DMS79 treated with DMSO at 0.1 percent for 48 hours (cell line): ENCODE results near the gene HOXD1.

ENCODE experiments used
- DNase-seq: peaks from one replicate; lab custom pipeline; 2025; lab: John Stamatoyannopoulos, UW

Gene HOXD1

GRCh38 chr2:176184749-176185148, 3.7 kb upstream of the HOXD1 start:
- no peak for DNase-seq

GRCh38 chr2:176186024-176186423, 2.4 kb upstream of the HOXD1 start:
- DNase-seq: no peak

DNA sequence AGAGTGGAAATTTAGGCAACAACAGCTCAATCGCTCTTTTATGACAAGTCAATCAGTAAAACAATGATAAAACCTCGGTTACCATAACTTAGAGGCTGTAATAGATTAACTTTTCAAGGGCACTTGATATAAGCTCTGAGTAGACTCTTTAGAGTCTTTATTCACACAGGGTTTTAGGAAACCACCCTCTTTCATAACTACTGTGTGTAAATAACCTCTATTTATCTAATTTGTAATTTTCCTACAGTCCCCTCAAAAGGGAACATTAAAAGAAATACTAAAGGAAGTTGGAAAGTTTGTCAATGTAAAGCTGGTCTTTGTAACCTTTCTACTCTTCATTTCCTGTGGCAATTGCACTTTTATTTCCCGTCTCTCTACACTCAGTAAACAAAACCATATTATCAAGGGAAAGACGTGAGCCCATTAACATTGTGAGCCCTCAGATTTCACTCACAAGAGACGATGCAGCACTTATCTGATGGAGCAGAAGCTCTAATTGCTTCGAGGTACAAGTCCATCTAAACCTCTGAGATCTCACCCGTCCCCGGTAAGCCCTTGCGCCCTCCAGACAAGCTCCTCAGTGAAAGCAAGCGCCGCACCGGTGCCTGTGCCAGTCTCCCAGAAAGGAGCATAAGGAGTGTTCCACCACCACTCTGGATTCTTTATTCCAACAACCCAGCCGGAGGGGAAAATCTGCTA, 1.1 kb upstream of the HOXD1 start:
- peak; percentile 77 for DNase-seq

- peak; percentile 44 for DNase-seq
These were observed 559 bp downstream of the HOXD1 start for GRCh38 chr2:176188774-176189680.

DNA sequence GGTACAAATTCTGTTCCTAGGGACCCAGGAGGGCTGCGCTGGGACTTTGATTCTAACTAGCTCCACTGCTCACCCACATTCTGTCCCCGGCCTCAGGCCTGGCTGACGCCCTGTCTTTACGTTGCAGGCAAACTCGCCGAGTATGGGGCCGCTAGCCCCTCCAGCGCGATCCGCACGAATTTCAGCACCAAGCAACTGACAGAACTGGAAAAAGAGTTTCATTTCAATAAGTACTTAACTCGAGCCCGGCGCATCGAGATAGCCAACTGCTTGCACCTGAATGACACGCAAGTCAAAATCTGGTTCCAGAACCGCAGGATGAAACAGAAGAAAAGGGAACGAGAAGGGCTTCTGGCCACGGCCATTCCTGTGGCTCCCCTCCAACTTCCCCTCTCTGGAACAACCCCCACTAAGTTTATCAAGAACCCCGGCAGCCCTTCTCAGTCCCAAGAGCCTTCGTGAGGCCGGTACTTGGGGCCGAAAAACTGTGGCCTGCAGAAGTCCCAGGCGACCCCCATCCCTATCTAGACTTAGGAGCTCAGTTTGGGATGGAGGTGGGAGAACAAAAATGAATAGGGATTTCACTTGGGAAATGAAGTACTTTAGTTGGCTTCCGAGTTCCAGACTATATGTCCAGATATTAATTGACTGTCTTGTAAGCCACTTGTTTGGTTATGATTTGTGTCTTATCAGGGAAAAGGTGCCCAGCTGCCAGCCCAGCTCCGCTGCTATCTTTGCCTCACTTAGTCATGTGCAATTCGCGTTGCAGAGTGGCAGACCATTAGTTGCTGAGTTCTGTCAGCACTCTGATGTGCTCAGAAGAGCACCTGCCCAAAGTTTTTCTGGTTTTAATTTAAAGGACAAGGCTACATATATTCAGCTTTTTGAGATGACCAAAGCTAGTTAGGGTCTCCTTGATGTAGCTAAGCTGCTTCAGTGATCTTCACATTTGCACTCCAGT, 1.5 kb downstream of the HOXD1 start:
- peak; percentile 58 for DNase-seq

GRCh38 chr2:176192351-176192750, 3.9 kb downstream of the HOXD1 start:
- no peak for DNase-seq

DNA sequence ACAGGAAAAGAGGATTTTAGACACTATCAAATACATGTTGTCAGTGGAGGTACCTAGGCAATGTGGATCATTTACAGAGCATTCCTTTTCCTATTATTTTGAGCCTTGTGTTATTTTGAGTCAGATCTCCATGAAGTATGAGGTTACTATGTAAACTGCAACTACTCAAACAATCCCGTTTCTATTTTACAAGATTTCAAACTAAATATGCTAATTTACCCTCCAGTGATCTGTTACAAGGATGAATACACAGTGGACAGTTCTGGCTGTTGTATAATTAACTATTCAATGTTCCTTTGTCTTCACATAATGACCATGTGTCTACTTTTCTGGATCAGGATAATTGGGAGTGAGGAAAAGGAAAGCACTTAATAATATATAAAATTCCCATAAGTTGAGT, 4.6 kb downstream of the HOXD1 start:
- DNase-seq: no peak

- no peak for DNase-seq
These were observed 11.4 kb downstream of the HOXD1 start for GRCh38 chr2:176199902-176200301.

GRCh38 chr2:176200971-176201370, 12.5 kb downstream of the HOXD1 start:
- DNase-seq: no peak

DNA sequence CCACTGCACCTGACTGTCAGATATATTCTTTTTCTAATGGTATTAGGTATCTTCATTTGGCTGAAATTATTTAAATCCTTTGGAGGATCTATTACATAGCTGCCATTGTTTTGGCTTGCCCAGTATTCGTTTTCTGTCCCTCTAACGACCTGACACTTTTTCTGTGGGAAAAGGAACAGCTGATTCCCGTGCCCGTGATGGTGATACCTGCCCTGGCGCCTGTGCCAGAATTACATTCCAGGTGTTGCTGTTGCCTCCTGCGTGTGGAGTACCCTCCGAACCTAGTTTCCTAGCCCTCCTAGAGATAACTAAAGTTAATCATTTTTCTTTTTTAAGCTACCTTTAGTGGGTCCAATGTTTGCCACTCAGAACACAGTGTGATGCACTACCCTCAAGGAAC, 14.0 kb downstream of the HOXD1 start:
- DNase-seq: no peak

- DNase-seq: no peak
These were observed 16.7 kb downstream of the HOXD1 start for GRCh38 chr2:176205126-176205525.

GRCh38 chr2:176206136-176206535, 17.7 kb downstream of the HOXD1 start:
- DNase-seq: no peak

- no peak for DNase-seq
These were observed 18.2 kb downstream of the HOXD1 start for GRCh38 chr2:176206682-176207081.

- DNase-seq: no peak
These were observed 22.6 kb downstream of the HOXD1 start for GRCh38 chr2:176211110-176211509.

DNA sequence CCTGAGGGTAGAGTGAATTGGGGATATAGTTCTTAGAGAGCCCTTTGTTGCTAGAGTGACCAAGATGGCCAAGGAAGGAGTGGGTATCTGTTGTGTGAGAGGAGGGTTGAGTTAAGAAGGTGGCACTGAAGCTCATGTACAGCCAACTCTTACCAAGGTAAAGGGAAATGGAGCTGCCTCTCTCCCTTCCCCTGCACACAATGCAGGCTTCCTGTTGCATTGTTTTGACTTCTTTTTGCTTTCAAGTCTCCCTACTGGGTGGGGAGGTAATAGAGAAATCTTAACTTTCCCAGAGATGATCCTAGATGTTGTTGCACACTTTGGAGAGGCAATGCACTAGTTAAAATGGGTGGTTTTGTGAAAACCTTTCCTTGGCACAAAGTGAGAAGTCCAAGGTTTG, 23.8 kb downstream of the HOXD1 start:
- DNase-seq: no peak

DNA sequence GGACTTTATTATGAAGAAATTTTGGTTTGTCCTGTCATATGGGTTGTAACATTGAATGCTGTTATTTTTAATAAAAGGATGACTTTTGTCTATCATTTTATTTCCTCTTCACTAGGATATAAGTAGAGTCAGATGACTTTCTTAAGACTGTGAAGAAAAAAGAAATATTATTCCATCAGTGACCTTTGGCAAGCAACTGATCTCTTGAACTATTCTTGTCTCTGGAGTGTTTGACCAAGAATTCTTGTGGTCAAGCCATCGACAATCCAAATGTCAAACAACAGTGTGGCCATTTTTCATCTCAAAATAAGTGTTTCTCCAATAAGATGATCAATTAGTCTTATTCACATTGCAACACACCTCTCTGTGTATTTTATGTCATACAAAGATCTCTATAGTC, 24.9 kb downstream of the HOXD1 start:
- DNase-seq: no peak

GRCh38 chr2:176227874-176228273, 39.4 kb downstream of the HOXD1 start:
- no peak for DNase-seq

- DNase-seq: no peak
These were observed 45.7 kb downstream of the HOXD1 start for GRCh38 chr2:176234156-176234555.

GRCh38 chr2:176234940-176235339, 46.5 kb downstream of the HOXD1 start:
- DNase-seq: no peak

- DNase-seq: no peak
These were observed 49.0 kb downstream of the HOXD1 start for GRCh38 chr2:176237456-176237855.

DNA sequence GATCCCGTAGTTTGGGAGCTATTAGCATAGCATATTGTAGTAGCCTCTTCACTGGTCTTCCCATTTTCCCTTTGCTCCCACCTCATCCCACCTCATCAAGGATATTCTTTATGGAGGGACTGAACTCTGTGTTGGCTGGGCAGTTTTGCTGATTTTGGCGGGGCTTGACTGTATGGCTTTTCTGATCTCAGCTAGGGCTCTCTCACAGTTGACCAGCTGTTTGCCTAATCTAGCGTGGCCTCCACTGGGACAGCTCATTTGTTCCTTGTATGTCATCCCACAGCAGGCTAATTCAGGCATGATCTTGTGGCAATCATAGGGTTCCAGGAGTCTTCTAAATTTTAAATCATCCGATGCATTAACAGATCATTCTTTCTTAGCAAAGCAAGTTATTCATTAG, 50.6 kb downstream of the HOXD1 start:
- DNase-seq: no peak

DNA sequence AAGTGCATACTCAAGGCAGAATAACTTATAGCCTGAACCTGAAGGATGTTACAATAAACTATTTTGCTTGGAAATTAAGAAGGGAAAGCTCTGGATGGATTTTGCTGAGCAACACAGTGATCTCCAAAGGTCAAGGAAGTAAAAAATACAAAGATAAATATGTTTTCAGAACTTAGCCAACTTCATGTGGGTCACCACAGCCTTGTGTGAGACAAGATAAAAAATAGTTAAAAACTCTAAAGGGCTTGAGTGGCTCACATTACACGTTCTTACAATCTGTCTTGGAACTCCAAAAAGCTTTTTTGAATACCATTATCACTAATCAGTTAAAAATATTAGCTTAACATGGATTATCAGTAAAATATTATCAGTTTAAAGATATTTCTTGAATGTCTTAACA, 51.8 kb downstream of the HOXD1 start:
- no peak for DNase-seq
